ENCODE results near the gene KLK3. TPM values are rescaled to one million over a fixed set of nuclear protein-coding genes. Genes with fewer than 3 reads are reported as not detected.

The KLK3 gene
- total and polyA plus RNA-seq, 2 of the 4 experiments (the other 2 are of a cell fraction) = not detected

- H3K27ac ChIP-seq (ENCODE audit: insufficient read depth, low read length) = no peak overlapping the region
- DNase-seq (no peak), ATAC-seq (ENCODE audit: low read depth) (no peak)
- CTCF ChIA-PET = no interaction called here
- no peak overlapping the region for H2BK20ac ChIP-seq (ENCODE audit: low read depth, low read length)
- H2AK9ac ChIP-seq (replicated peaks; ENCODE audit: low read depth, low read length, poor library complexity) = no peak overlapping the region
- no TSS peak for BruUV-seq (replicated peaks)
- no peak overlapping the region for H2BK120ac ChIP-seq (ENCODE audit: low read depth, low read length)
- no peak overlapping the region for H3K4me2 ChIP-seq (ENCODE audit: low read depth, low read length)
- no peak overlapping the region for H4K8ac ChIP-seq (ENCODE audit: low read depth in 2 of 2, low read length in 2 of 2)
- no peak overlapping the region for H3K18ac ChIP-seq (ENCODE audit: low read depth, low read length)
- dilution Hi-C loops (cut with HindIII; ENCODE audit: low sequenced_read_pairs, unreplicated experiment) = no loop called here
- H2BK5ac ChIP-seq (ENCODE audit: low read depth, low read length, poor library complexity, severe bottlenecking) = no peak overlapping the region
- H3K36me3 ChIP-seq (ENCODE audit: control insufficient read depth, insufficient read depth, low read length) = no peaks in the 10 kb centered on the region
- no peak overlapping the region for H4K5ac ChIP-seq (ENCODE audit: low read depth, low read length)
- H3K9me1 ChIP-seq (ENCODE audit: insufficient read depth, low read length) = no peaks in the 10 kb centered on the region
- H3K4ac ChIP-seq (ENCODE audit: low read depth, low read length) = no peak overlapping the region
- no peak overlapping the region for H2AFZ ChIP-seq (replicated peaks; ENCODE audit: low read length, poor library complexity)
- no peak overlapping the region for H3K9ac ChIP-seq (ENCODE audit: low read depth, low read length)
- TF ChIP-seq BHLHE40 (IDR thresholded peaks at IDR 0.05; ENCODE audit: low read depth, low read length) (no peak), RFX5 (IDR thresholded peaks at IDR 0.05; ENCODE audit: low read depth, low read length) (no peak), SMC3 (IDR thresholded peaks at IDR 0.05; ENCODE audit: low read depth, low read length) (no peak), POLR2A (IDR thresholded peaks at IDR 0.05; ENCODE audit: low read depth, low read length) (no peak), MAZ (IDR thresholded peaks at IDR 0.05; ENCODE audit: borderline replicate concordance, low read depth, low read length) (no peak), CEBPB (IDR thresholded peaks at IDR 0.05; ENCODE audit: low read depth, low read length) (no peak), USF2 (IDR thresholded peaks at IDR 0.05; ENCODE audit: low read depth, low read length) (no peak), RCOR1 (IDR thresholded peaks at IDR 0.05; ENCODE audit: insufficient replicate concordance, low read length) (no peak), MXI1 (IDR thresholded peaks at IDR 0.05; ENCODE audit: borderline replicate concordance, low read depth, low read length) (no peak), RAD21 (IDR thresholded peaks at IDR 0.05; ENCODE audit: low read length) (no peak), FOS (IDR thresholded peaks at IDR 0.05; ENCODE audit: low read depth, low read length) (no peak), CTCF (conservative IDR thresholded peaks at IDR 0.05; ENCODE audit: low read depth, low read length) (no peak)
- H3K23ac ChIP-seq (ENCODE audit: low read depth, low read length) = no peak overlapping the region
- H4K20me1 ChIP-seq (ENCODE audit: insufficient read depth, low read length) = no peaks in the 10 kb centered on the region
- no peak overlapping the region for H2AK5ac ChIP-seq (ENCODE audit: low read depth, low read length)
- H3K4me1 ChIP-seq (ENCODE audit: control insufficient read depth, insufficient read depth, low read length) = no peaks in the 10 kb centered on the region
- H3K56ac ChIP-seq (ENCODE audit: extremely low read depth, insufficient read depth, low read length) = no peak overlapping the region
- H3K79me1 ChIP-seq (ENCODE audit: low read depth in 1 of 2, low read length in 2 of 2) = no peaks in the 10 kb centered on the region
- intact Hi-C loops (cut with micrococcal nuclease) = no loop called here
- no peak overlapping the region for H4K91ac ChIP-seq (ENCODE audit: insufficient read depth, low read depth, low read length)
- POLR2A ChIA-PET (ENCODE audit: unreplicated experiment) = no interaction called here
- H3K9me3 ChIP-seq (ENCODE audit: control insufficient read depth, insufficient read depth, low read length) = no peaks in the 10 kb centered on the region
- in situ Hi-C loops (cut with MboI; ENCODE audit: low sequenced_read_pairs) = no loop called here
- H3K4me3 ChIP-seq (ENCODE audit: insufficient read depth, low read depth, low read length) = no peak overlapping the region
- H3K14ac ChIP-seq (replicated peaks; ENCODE audit: low read depth, low read length) = no peak overlapping the region
- H2BK15ac ChIP-seq (ENCODE audit: low read depth, low read length) = no peak overlapping the region
- WGBS, 2 experiments (ENCODE audit: extremely low coverage in 2 of 2, insufficient read length in 1 of 2) = no CpG with 5 or more reads among the region's 4 CpGs
- peaks cover 42% of the 10 kb centered on the region for H3K27me3 ChIP-seq (ENCODE audit: control insufficient read depth, insufficient read depth, low read length)
Measured at GRCh38 chr19:50821248-50821612, 33.5 kb upstream of the KLK3 start.
